H1 (cell line): ENCODE data around the gene PTCHD1. TPM values are rescaled to one million over a fixed set of nuclear protein-coding genes. Genes with fewer than 3 reads are reported as not detected.

Source experiments
- CBX5 ChIP-seq: fragments of 300-800, 300-1000 bp; sonication (generic); IDR thresholded peaks from 2 replicates; pipeline ENCODE4 v1.7.1; 2016; ENCODE audit warnings: antibody characterized with exemption, low read length, low read depth
- CTCF ChIP-seq, 3 experiments: IDR thresholded peaks; 1 replicate in 2 of 3; 2 replicates in 1 of 3; pipeline versions ENCODE4 v1.5.1 to v1.6.1; 2011; ENCODE audit warnings: low read length in 3 of 3, mild to moderate bottlenecking in 3 of 3, inconsistent platforms in 2 of 3, low read depth in 1 of 3, moderate library complexity in 1 of 3; ENCODE audit not compliant: insufficient read depth in 1 of 3; ENCODE audit errors: control extremely low read depth in 1 of 3
- GTF2F1 ChIP-seq: IDR thresholded peaks from 2 replicates; pipeline ENCODE4 v1.6.1; 2012; ENCODE audit warnings: low read depth, low read length, improper control_type of control experiment, borderline replicate concordance
- POLR2AphosphoS5 ChIP-seq: IDR thresholded peaks from 2 replicates; pipeline ENCODE4 v1.6.1; 2011; ENCODE audit warnings: low read depth, low read length
- RAD21 ChIP-seq, 2 experiments: IDR thresholded peaks in 1 of 2; conservative IDR thresholded peaks in 1 of 2; 2 replicates each; pipeline ENCODE4 v1.6.1; 2011; ENCODE audit warnings: low read depth in 2 of 2, low read length in 2 of 2, improper control_type of control experiment in 1 of 2, inconsistent platforms in 1 of 2, mild to moderate bottlenecking in 1 of 2, moderate library complexity in 1 of 2
- SP4 ChIP-seq: IDR thresholded peaks from 2 replicates; pipeline ENCODE4 v1.6.1; 2012; ENCODE audit warnings: low read length, inconsistent platforms
- TAF1 ChIP-seq: IDR thresholded peaks from 2 replicates; pipeline ENCODE4 v1.6.1; 2011; ENCODE audit warnings: mild to moderate bottlenecking, low read depth, low read length
- polyA plus RNA-seq, 7 experiments: library from polyadenylated mRNA; depleted of rRNA in 3 of 7; stranded (reverse) in 5 of 7; unstranded in 2 of 7; fragments of >200 nt in 5 of 7; fragments of 200-250 nt in 2 of 7; gene quantifications; 1 replicate in 5 of 7; 2 replicates in 1 of 7; 4 replicates in 1 of 7; pipeline versions ENCODE4 v1.2.1 to v1.2.3, GENCODE V29; 2011 to 2013; ENCODE audit warnings: missing spikeins in 2 of 7, mixed read lengths in 2 of 7
- total RNA-seq: library from RNA; stranded (reverse); fragmentation: NEBNext Ultra II Directional; extraction: Animal tissue kit (Norgen Biotek cat#: 25700); gene quantifications from 2 replicates; pipeline ENCODE4 v1.2.1, GENCODE V29; 2021
- TF ChIP-seq, protein P1 (sequence below): fragments of 300-600 bp; sonication (generic); IDR thresholded peaks from 2 replicates; pipeline ENCODE4 v1.7.1; 2012; ENCODE audit warnings: low read length, moderate library complexity, mild to moderate bottlenecking, inconsistent platforms; ENCODE audit not compliant: insufficient replicate concordance

The PTCHD1 gene
- total and polyA plus RNA-seq, 2 of the 8 experiments (the other 6 are each of a cell fraction or from before 2014, with no cell fraction given) = 0.53 to 2.4 TPM

DNA sequence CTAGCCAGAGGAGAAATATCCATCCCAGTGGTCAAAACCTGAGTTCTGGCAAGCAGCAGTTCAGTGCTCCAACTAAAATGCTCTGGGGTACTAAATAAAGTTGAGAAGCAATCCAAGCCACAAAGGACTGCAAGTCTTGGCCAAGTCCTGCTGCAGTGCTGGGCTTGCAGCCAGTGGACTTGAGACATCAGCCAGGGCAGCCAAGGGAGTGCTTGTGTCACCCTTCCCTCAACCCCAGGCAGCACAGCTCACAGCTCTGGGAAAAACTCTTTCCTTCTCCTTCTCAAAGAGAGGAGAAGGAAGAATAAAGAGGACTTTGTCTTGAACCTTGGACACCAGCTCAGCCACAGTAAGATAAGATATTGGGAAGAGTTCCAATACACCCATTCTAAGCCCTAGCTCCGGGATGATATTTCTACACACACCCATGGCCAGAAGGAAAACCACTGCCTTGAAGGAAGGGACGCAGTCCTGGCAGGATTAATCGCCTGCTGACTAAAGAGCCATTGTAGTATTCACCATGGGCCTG, 99.8 kb downstream of the PTCHD1 start (continued):
- TF ChIP-seq, protein P1, sequence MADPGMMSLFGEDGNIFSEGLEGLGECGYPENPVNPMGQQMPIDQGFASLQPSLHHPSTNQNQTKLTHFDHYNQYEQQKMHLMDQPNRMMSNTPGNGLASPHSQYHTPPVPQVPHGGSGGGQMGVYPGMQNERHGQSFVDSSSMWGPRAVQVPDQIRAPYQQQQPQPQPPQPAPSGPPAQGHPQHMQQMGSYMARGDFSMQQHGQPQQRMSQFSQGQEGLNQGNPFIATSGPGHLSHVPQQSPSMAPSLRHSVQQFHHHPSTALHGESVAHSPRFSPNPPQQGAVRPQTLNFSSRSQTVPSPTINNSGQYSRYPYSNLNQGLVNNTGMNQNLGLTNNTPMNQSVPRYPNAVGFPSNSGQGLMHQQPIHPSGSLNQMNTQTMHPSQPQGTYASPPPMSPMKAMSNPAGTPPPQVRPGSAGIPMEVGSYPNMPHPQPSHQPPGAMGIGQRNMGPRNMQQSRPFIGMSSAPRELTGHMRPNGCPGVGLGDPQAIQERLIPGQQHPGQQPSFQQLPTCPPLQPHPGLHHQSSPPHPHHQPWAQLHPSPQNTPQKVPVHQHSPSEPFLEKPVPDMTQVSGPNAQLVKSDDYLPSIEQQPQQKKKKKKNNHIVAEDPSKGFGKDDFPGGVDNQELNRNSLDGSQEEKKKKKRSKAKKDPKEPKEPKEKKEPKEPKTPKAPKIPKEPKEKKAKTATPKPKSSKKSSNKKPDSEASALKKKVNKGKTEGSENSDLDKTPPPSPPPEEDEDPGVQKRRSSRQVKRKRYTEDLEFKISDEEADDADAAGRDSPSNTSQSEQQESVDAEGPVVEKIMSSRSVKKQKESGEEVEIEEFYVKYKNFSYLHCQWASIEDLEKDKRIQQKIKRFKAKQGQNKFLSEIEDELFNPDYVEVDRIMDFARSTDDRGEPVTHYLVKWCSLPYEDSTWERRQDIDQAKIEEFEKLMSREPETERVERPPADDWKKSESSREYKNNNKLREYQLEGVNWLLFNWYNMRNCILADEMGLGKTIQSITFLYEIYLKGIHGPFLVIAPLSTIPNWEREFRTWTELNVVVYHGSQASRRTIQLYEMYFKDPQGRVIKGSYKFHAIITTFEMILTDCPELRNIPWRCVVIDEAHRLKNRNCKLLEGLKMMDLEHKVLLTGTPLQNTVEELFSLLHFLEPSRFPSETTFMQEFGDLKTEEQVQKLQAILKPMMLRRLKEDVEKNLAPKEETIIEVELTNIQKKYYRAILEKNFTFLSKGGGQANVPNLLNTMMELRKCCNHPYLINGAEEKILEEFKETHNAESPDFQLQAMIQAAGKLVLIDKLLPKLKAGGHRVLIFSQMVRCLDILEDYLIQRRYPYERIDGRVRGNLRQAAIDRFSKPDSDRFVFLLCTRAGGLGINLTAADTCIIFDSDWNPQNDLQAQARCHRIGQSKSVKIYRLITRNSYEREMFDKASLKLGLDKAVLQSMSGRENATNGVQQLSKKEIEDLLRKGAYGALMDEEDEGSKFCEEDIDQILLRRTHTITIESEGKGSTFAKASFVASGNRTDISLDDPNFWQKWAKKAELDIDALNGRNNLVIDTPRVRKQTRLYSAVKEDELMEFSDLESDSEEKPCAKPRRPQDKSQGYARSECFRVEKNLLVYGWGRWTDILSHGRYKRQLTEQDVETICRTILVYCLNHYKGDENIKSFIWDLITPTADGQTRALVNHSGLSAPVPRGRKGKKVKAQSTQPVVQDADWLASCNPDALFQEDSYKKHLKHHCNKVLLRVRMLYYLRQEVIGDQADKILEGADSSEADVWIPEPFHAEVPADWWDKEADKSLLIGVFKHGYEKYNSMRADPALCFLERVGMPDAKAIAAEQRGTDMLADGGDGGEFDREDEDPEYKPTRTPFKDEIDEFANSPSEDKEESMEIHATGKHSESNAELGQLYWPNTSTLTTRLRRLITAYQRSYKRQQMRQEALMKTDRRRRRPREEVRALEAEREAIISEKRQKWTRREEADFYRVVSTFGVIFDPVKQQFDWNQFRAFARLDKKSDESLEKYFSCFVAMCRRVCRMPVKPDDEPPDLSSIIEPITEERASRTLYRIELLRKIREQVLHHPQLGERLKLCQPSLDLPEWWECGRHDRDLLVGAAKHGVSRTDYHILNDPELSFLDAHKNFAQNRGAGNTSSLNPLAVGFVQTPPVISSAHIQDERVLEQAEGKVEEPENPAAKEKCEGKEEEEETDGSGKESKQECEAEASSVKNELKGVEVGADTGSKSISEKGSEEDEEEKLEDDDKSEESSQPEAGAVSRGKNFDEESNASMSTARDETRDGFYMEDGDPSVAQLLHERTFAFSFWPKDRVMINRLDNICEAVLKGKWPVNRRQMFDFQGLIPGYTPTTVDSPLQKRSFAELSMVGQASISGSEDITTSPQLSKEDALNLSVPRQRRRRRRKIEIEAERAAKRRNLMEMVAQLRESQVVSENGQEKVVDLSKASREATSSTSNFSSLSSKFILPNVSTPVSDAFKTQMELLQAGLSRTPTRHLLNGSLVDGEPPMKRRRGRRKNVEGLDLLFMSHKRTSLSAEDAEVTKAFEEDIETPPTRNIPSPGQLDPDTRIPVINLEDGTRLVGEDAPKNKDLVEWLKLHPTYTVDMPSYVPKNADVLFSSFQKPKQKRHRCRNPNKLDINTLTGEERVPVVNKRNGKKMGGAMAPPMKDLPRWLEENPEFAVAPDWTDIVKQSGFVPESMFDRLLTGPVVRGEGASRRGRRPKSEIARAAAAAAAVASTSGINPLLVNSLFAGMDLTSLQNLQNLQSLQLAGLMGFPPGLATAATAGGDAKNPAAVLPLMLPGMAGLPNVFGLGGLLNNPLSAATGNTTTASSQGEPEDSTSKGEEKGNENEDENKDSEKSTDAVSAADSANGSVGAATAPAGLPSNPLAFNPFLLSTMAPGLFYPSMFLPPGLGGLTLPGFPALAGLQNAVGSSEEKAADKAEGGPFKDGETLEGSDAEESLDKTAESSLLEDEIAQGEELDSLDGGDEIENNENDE = no peak
- TF ChIP-seq CTCF (IDR thresholded peaks at IDR 0.05; ENCODE audit: control extremely low read depth in 1 of 3, insufficient read depth in 1 of 3, low read depth in 1 of 3, low read length in 3 of 3) (no peak), SP4 (no peak), RAD21 (IDR thresholded peaks at IDR 0.05 in 1 of 2, conservative IDR thresholded peaks at IDR 0.05 in 1 of 2; ENCODE audit: low read depth in 2 of 2, low read length in 2 of 2) (no peak), TAF1 (no peak), POLR2AphosphoS5 (no peak), CBX5 (no peak), GTF2F1 (no peak)
